MCF 10A (cell line): ENCODE results near the gene TNC. TPM values are rescaled to one million over a fixed set of nuclear protein-coding genes. Genes with fewer than 3 reads are reported as not detected.

ENCODE experiments used
- total RNA-seq: library from RNA; stranded (reverse); gene quantifications from 2 replicates; pipeline ENCODE4 v1.2.3, GENCODE V29; 2022

Gene TNC
- total RNA-seq, 1 experiment from 2014 or later = 49.8 TPM

Other genes starting within 250 kb of the TNC start
- gene TNFSF8, start 187.6 kb downstream of the TNC start, total RNA-seq = not detected in 2 replicates